AG09319 (cell line): ENCODE results near the gene CD53.
"Not testable (repeated sequence)": the region's sequence is repeated elsewhere in the genome, so short reads cannot be mapped to it uniquely, and the experiment has no call there.

Experiments
- DNase-seq: peaks from one replicate; pipeline ENCODE4 v3.0.0-alpha.2; 2010; ENCODE audit warnings: low read depth; ENCODE audit errors: extremely low read depth
- TF ChIP-seq, protein P1 (sequence below): IDR thresholded peaks from 2 replicates; pipeline ENCODE4 v1.5.1; 2011; ENCODE audit warnings: low read depth, mild to moderate bottlenecking, inconsistent platforms, low read length, moderate library complexity

The CD53 gene

DNA sequence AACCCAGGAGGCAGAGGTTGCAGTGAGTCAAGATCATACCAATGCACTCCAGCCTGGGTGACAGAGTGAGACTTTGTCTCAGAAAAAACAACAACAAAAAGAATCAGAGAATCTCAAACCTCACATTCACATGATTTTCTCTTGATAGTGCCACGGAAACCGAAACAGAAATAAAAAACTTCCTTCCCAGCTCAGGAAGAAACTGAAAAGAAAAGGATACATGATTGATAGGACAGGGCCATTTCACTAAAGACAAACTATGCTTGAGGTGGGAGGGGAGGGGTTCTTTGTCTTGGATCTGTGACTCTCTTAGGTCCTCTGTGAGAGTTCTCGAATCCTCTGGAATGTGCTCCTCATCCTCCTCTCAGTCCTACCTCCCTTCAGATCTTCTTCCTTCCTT is 19.8 kb upstream of the CD53 start:
- TF ChIP-seq, protein P1, sequence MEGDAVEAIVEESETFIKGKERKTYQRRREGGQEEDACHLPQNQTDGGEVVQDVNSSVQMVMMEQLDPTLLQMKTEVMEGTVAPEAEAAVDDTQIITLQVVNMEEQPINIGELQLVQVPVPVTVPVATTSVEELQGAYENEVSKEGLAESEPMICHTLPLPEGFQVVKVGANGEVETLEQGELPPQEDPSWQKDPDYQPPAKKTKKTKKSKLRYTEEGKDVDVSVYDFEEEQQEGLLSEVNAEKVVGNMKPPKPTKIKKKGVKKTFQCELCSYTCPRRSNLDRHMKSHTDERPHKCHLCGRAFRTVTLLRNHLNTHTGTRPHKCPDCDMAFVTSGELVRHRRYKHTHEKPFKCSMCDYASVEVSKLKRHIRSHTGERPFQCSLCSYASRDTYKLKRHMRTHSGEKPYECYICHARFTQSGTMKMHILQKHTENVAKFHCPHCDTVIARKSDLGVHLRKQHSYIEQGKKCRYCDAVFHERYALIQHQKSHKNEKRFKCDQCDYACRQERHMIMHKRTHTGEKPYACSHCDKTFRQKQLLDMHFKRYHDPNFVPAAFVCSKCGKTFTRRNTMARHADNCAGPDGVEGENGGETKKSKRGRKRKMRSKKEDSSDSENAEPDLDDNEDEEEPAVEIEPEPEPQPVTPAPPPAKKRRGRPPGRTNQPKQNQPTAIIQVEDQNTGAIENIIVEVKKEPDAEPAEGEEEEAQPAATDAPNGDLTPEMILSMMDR = no peak
- DNase-seq = no peak

DNA sequence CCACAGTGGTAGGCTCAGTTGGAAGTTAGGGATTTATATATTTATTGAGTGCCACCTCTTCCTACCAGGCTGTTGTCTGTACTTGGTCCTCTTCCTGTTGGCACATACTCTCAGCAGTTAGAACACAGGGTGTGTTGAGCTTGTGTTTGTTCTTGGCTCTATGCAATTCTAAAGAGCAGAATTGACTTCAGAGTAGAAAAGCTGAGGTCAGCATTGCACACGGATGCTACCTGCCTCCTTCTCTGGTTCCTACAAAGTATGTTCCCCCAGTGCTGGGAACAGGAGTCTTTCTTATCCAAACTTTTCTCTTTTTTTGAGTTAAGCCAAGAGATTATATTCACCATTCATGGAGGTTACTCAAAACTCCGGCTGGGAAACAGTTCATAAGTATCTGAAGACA is 16.5 kb upstream of the CD53 start:
- TF ChIP-seq, protein P1 = no peak
- no peak for DNase-seq

DNA sequence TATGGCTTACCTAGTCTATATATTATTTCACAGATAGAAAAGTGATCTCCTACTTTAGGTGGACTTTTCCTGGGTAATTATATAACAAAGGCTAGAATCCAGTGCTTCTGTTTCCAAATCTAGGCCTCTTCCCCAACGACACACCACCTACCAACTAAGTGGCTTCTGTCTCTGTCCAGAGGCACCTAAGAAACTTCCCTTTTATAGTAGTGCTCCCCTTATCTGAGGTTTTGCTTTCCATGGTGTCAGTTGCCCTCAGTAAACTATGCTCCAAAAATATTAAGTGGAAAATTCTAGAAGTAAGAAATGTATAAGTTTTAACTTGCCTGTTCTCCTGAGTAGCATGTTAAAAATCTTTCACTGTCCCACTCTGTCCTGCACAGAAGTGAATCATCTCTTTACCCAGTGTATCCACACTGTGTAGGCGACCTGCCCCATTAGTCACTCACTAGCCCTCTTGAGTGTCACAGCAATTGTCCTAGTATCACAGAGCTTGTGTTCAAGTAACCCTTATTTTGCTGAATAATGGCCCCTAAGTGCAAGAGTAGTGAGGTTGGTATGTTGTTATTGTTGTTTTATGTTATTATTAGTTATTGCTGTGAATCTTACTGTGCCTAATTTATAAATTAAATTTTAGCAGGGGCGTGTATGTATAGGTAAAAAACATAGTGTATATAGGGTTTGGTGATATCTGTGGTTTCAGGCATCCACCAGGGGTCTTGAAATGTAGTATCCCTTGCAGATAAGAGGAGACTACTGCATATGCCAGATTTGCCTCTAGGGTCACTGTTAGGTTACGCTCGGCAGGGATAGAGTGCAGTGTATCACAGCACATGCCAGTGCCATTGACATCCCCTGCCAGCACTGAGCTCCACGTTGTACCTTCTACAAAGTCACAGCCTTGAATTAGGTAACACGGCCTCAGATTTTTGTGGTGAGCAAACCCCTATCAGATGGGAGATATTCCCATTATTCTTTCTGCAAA is 14.7 kb upstream of the CD53 start:
- DNase-seq = no peak
- TF ChIP-seq, protein P1 = no peak

DNA sequence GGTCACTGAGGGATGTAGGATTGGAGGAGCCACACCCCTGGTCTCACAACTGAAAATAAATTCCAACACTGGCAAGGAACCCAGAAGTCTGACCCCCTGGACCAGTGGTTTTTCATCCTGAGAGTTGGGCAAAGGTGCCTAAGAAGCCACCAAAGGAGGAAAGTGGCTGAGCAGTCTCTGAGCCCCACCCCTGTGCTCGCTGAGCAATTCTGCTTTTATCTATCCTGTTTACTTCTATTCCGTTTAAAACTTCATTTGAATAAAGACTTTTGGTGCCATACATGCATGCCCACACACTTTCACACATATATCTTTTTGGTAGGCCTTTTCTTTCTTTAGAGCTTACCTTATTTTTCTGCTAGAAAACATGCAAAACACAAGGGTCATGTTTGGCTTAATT is 13.9 kb upstream of the CD53 start:
- TF ChIP-seq, protein P1 = no peak

DNA sequence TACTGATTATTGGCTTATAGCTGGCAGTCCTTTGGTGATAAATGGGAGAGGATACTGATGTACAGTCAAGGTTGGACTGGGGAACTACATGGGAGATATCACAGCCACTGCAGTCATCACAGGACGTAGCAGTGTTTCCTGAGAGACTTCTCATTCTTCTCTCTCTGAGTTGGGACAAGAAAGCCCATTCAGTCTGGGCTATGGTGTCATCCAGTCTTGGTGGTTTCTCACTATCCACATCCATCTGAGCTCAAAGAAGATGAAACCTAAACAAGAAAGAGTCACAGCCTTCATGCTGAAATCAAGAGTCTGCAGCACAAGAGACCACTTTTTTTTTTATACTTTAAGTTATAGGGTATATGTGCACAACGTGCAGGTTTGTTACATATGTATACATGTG is 12.8 kb upstream of the CD53 start:
- TF ChIP-seq, protein P1 = no peak
- DNase-seq = no peak

More for the DNA sequence above, 13.9 kb upstream of the CD53 start:
- no peak for DNase-seq

DNA sequence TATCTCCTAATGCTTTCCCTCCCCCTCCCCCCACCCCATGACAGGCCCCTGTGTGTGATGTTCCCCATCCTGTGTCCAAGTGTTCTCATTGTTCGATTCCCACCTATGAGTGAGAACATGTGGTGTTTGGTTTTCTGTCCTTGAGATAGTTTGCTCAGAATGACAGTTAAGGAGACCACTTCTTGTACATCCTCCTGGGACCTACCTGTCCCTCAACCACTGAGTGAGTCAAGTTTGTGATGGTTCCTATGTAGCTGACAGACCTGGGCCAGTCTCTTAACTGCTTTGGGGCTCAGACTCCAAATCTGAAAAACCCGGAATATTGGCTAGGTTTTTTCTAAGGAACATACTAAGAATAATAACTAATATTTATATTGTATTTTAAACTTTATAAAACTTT is 12.3 kb upstream of the CD53 start:
- DNase-seq = not testable (repeated sequence)

DNA sequence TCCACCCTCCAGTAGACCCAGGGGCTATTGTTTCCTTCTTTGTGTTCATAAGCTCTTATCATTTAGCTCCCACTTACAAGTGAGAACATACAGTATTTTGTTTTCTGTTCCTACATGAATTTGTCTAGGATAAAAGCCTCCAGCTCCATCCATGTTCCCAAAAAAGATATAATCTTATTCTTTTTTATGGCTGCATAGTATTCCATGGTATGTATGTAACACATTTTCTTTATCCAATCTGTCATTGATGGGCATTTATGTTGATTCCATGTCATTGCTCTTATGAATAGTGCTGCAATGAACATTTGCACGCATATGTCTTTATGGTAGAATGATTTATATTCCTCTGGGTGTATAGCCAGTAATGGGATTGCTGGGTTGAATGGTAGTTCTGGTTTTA is 11.0 kb upstream of the CD53 start:
- DNase-seq = not testable (repeated sequence)

DNA sequence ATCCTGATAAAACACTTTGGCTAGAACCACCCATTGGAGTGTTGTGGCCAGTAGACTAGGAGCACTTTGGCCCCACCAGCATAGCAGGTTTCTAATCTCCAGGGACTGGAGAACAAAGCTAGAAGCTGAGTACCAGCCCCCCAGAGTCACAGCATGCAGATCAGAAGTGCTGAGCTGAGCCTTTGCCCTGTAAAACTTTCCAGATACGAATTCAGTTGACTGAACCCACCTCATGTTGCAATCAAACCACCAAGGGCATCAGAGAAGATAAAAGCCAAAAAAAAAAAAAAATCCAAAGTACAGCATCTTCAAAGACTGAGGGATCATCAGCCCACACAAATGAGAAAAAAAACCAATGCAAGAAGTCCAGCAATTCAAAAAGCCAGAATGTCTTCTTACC is 8.7 kb upstream of the CD53 start:
- TF ChIP-seq, protein P1 = no peak
- no peak for DNase-seq
